ENCODE data around the gene CXorf58. TPM values are rescaled to one million over a fixed set of nuclear protein-coding genes. Genes with fewer than 3 reads are reported as not detected.

The CXorf58 gene
- total RNA-seq, 1 donor from 2014 or later: 0.13 TPM

GRCh38 chrX:23871905-23872546 lies 35.8 kb upstream of the CXorf58 start:
- H3K4me1 Mint-ChIP-seq: no peaks in the 10 kb centered on the region
- H3K27me3 Mint-ChIP-seq (ENCODE audit: low read depth): no peaks in the 10 kb centered on the region
- H3K9me3 Mint-ChIP-seq: no peaks in the 10 kb centered on the region
- TF ChIP-seq CTCF (IDR thresholded peaks at IDR 0.05; ENCODE audit: unreplicated experiment): no peak
- no peak for DNase-seq (ENCODE audit: low spot score in 2 of 2, unreplicated experiment in 2 of 2)
- no peak overlapping the region for H3K4me3 Mint-ChIP-seq
- H3K36me3 Mint-ChIP-seq: peaks cover 21% of the 10 kb centered on the region
- H3K27ac Mint-ChIP-seq: no peak overlapping the region

GRCh38 chrX:23879380-23880090 lies 28.3 kb upstream of the CXorf58 start:
- peak overlapping the region; percentile 57 for H3K27ac Mint-ChIP-seq
- H3K9me3 Mint-ChIP-seq: no peaks in the 10 kb centered on the region
- H3K27me3 Mint-ChIP-seq (ENCODE audit: low read depth): no peaks in the 10 kb centered on the region
- no peak overlapping the region for H3K4me3 Mint-ChIP-seq
- DNase-seq (ENCODE audit: low spot score in 2 of 2, unreplicated experiment in 2 of 2): no peak
- peaks cover 24% of the 10 kb centered on the region for H3K4me1 Mint-ChIP-seq
- peaks cover 3% of the 10 kb centered on the region for H3K36me3 Mint-ChIP-seq
- TF ChIP-seq CTCF (IDR thresholded peaks at IDR 0.05; ENCODE audit: unreplicated experiment): no peak

- Mint-ChIP-seq H3K27me3 (ENCODE audit: low read depth) (no peaks in the 10 kb centered on the region), H3K4me1 (peaks cover 34% of the 10 kb centered on the region), H3K27ac (peak overlapping the region; percentile 25), H3K4me3 (no peak overlapping the region), H3K9me3 (no peaks in the 10 kb centered on the region), H3K36me3 (peaks cover 5% of the 10 kb centered on the region)
- no peak for DNase-seq (ENCODE audit: low spot score in 2 of 2, unreplicated experiment in 2 of 2)
- TF ChIP-seq CTCF (IDR thresholded peaks at IDR 0.05; ENCODE audit: unreplicated experiment): no peak
Observed at GRCh38 chrX:23883737-23884354, 24.0 kb upstream of the CXorf58 start.

- Mint-ChIP-seq H3K36me3 (peaks cover 5% of the 10 kb centered on the region), H3K27me3 (ENCODE audit: low read depth) (no peaks in the 10 kb centered on the region), H3K4me3 (no peak overlapping the region), H3K27ac (peak overlapping the region; percentile 62), H3K9me3 (no peaks in the 10 kb centered on the region), H3K4me1 (peaks cover 39% of the 10 kb centered on the region)
- no peak for DNase-seq (ENCODE audit: low spot score in 2 of 2, unreplicated experiment in 2 of 2)
- TF ChIP-seq CTCF (IDR thresholded peaks at IDR 0.05; ENCODE audit: unreplicated experiment): no peak
Observed at GRCh38 chrX:23884427-23885024, 23.3 kb upstream of the CXorf58 start.

- Mint-ChIP-seq H3K4me1 (peaks cover 38% of the 10 kb centered on the region), H3K36me3 (peaks cover 6% of the 10 kb centered on the region), H3K4me3 (no peak overlapping the region), H3K27me3 (ENCODE audit: low read depth) (no peaks in the 10 kb centered on the region), H3K9me3 (no peaks in the 10 kb centered on the region), H3K27ac (peak overlapping the region; percentile 81)
- no peak for TF ChIP-seq CTCF (IDR thresholded peaks at IDR 0.05; ENCODE audit: unreplicated experiment)
- no peak for DNase-seq (ENCODE audit: low spot score in 2 of 2, unreplicated experiment in 2 of 2)
Observed at GRCh38 chrX:23885803-23886202, 22.0 kb upstream of the CXorf58 start.
